NT2/D1 (cell line): ENCODE measurements around the gene ART4.

Experiments used
- DNase-seq: peaks from one replicate; pipeline ENCODE4 v3.0.0-alpha.2; 2011; ENCODE audit warnings: low read depth, low spot score
- H3K27me3 ChIP-seq: 2 replicates; pipeline ENCODE4 v1.6.0; 2011; ENCODE audit warnings: mild to moderate bottlenecking; ENCODE audit not compliant: insufficient read length, insufficient read depth
- H3K36me3 ChIP-seq: 2 replicates; pipeline ENCODE4 v1.6.1; 2011; ENCODE audit warnings: mild to moderate bottlenecking, low read length, mixed read lengths; ENCODE audit not compliant: insufficient read depth, insufficient read length
- H3K4me1 ChIP-seq: 2 replicates; pipeline ENCODE4 v1.5.1; 2011; ENCODE audit not compliant: insufficient read depth, insufficient read length
- H3K4me3 ChIP-seq: 2 replicates; pipeline ENCODE4 v1.5.1; 2011; ENCODE audit warnings: low read depth; ENCODE audit not compliant: insufficient read length
- H3K9ac ChIP-seq: 2 replicates; pipeline ENCODE4 v1.6.0; 2011; ENCODE audit warnings: low read depth; ENCODE audit not compliant: insufficient read length
- H3K9me3 ChIP-seq: 2 replicates; pipeline ENCODE4 v1.5.1; 2011; ENCODE audit warnings: mild to moderate bottlenecking, low read length; ENCODE audit not compliant: insufficient read depth
- SUZ12 ChIP-seq: IDR thresholded peaks from 2 replicates; pipeline ENCODE4 v1.6.1; 2011; ENCODE audit not compliant: insufficient read length, insufficient read depth; ENCODE audit errors: extremely low read depth
- YY1 ChIP-seq: IDR thresholded peaks from 2 replicates; pipeline ENCODE4 v1.6.1; 2011; ENCODE audit not compliant: insufficient read length, insufficient read depth
- ZNF274 ChIP-seq: IDR thresholded peaks from 2 replicates; pipeline ENCODE4 v1.6.1; 2011; ENCODE audit warnings: mild to moderate bottlenecking, low read depth, low read length

Gene ART4

GRCh38 chr12:14850929-14851663 lies 7.8 kb upstream of the ART4 start:
- Histone ChIP-seq H3K9me3 (no peaks in the 10 kb centered on the region), H3K9ac (no peak overlapping the region), H3K4me1 (no peaks in the 10 kb centered on the region), H3K36me3 (no peaks in the 10 kb centered on the region), H3K27me3 (no peaks in the 10 kb centered on the region), H3K4me3 (no peak overlapping the region)
- DNase-seq: no peak
- TF ChIP-seq YY1: no peak
- TF ChIP-seq SUZ12: no peak
- TF ChIP-seq ZNF274: no peak

- DNase-seq: no peak
- H3K9me3 ChIP-seq: no peaks in the 10 kb centered on the region
Measured at GRCh38 chr12:14849661-14850060, 6.3 kb upstream of the ART4 start.

GRCh38 chr12:14846876-14847580 lies 3.7 kb upstream of the ART4 start:
- Histone ChIP-seq H3K27me3 (no peaks in the 10 kb centered on the region), H3K36me3 (no peaks in the 10 kb centered on the region), H3K9ac (no peak overlapping the region), H3K4me3 (no peak overlapping the region), H3K4me1 (no peaks in the 10 kb centered on the region), H3K9me3 (no peaks in the 10 kb centered on the region)
- no peak for DNase-seq
- TF ChIP-seq YY1 (no peak), SUZ12 (no peak), ZNF274 (no peak)

More at GRCh38 chr12:14849661-14850060, 6.3 kb upstream of the ART4 start:
- Histone ChIP-seq H3K27me3 (no peaks in the 10 kb centered on the region), H3K4me1 (no peaks in the 10 kb centered on the region), H3K36me3 (no peaks in the 10 kb centered on the region), H3K9ac (no peak overlapping the region), H3K4me3 (no peak overlapping the region)
- TF ChIP-seq SUZ12: no peak
- no peak for TF ChIP-seq YY1
- no peak for TF ChIP-seq ZNF274

- no peak for DNase-seq
- Histone ChIP-seq H3K4me3 (no peak overlapping the region), H3K4me1 (no peaks in the 10 kb centered on the region), H3K9ac (no peak overlapping the region), H3K9me3 (no peaks in the 10 kb centered on the region), H3K27me3 (no peaks in the 10 kb centered on the region), H3K36me3 (no peaks in the 10 kb centered on the region)
- TF ChIP-seq YY1 (no peak), SUZ12 (no peak)
Measured at GRCh38 chr12:14846042-14846587, 2.8 kb upstream of the ART4 start.

- peak; percentile 76 for DNase-seq
- H3K9me3 ChIP-seq: no peaks in the 10 kb centered on the region
- no peaks in the 10 kb centered on the region for H3K36me3 ChIP-seq
- H3K4me3 ChIP-seq: no peak overlapping the region
- H3K27me3 ChIP-seq: no peaks in the 10 kb centered on the region
- H3K9ac ChIP-seq: no peak overlapping the region
- H3K4me1 ChIP-seq: no peaks in the 10 kb centered on the region
- no peak for TF ChIP-seq SUZ12
- no peak for TF ChIP-seq ZNF274
- TF ChIP-seq YY1: no peak
Measured at GRCh38 chr12:14845350-14845750, 2.0 kb upstream of the ART4 start.

GRCh38 chr12:14844401-14844800 lies 1.1 kb upstream of the ART4 start:
- H3K9me3 ChIP-seq: no peaks in the 10 kb centered on the region; the same call in 1 of the 2 replicates
- H3K36me3 ChIP-seq: no peaks in the 10 kb centered on the region
- no peaks in the 10 kb centered on the region for H3K27me3 ChIP-seq
- TF ChIP-seq ZNF274: no peak
- no peak for TF ChIP-seq SUZ12
- TF ChIP-seq YY1: no peak
- DNase-seq: no peak
- H3K4me1 ChIP-seq: no peaks in the 10 kb centered on the region
- no peak overlapping the region for H3K4me3 ChIP-seq
- no peak overlapping the region for H3K9ac ChIP-seq

GRCh38 chr12:14842315-14842714 lies 1.0 kb downstream of the ART4 start:
- no peak for DNase-seq
- H3K36me3 ChIP-seq: no peaks in the 10 kb centered on the region
- no peaks in the 10 kb centered on the region; the same call in none of the 2 replicates for H3K9me3 ChIP-seq
- H3K4me3 ChIP-seq: no peak overlapping the region
- no peak overlapping the region for H3K9ac ChIP-seq
- no peaks in the 10 kb centered on the region for H3K4me1 ChIP-seq
- no peak for TF ChIP-seq ZNF274
- TF ChIP-seq SUZ12: no peak
- no peak for TF ChIP-seq YY1
- H3K27me3 ChIP-seq: no peaks in the 10 kb centered on the region
